Astrocyte (in vitro differentiated cells and primary cell): Measurements from ENCODE around the gene BCAN. TPM values are rescaled to one million over a fixed set of nuclear protein-coding genes. Genes with fewer than 3 reads are reported as not detected.

ENCODE experiments used
- DNase-seq: peaks from one replicate; pipeline ENCODE4 v3.0.0-alpha.2; 2010; ENCODE audit warnings: low read depth
- FAIRE-seq: peaks from 2 replicates; lab custom pipeline; 2011; peaks lifted over from hg19 to GRCh38; lab: Jason Lieb, UNC
- H2AFZ ChIP-seq: 2 replicates; pipeline ENCODE4 v1.6.0; 2012; ENCODE audit warnings: low read depth, low read length, inconsistent platforms
- H3K27ac ChIP-seq: 2 replicates; pipeline ENCODE4 v1.5.1; 2011; ENCODE audit warnings: low read depth, low read length, inconsistent platforms
- H3K27me3 ChIP-seq: 2 replicates; pipeline ENCODE4 v1.6.0; 2011; ENCODE audit warnings: low read length, inconsistent platforms; ENCODE audit not compliant: insufficient read depth
- H3K36me3 ChIP-seq: 2 replicates; pipeline ENCODE4 v1.5.1; 2011; ENCODE audit warnings: low read length, inconsistent platforms; ENCODE audit not compliant: insufficient read depth
- H3K4me1 ChIP-seq: 2 replicates; pipeline ENCODE4 v1.5.1; 2011; ENCODE audit warnings: low read length, inconsistent platforms; ENCODE audit not compliant: insufficient read depth
- H3K4me2 ChIP-seq: 2 replicates; pipeline ENCODE4 v1.6.0; 2012; ENCODE audit warnings: low read length, inconsistent platforms
- H3K4me3 ChIP-seq: 2 replicates; pipeline ENCODE4 v1.5.1; 2011; ENCODE audit warnings: low read depth, mild to moderate bottlenecking, low read length, inconsistent platforms; ENCODE audit not compliant: insufficient read depth
- H3K79me2 ChIP-seq: 2 replicates; pipeline ENCODE4 v1.6.0; 2012; ENCODE audit warnings: mild to moderate bottlenecking, low read length, inconsistent platforms; ENCODE audit not compliant: insufficient read depth
- H3K9ac ChIP-seq: 2 replicates; pipeline ENCODE4 v1.6.0; 2012; ENCODE audit warnings: mild to moderate bottlenecking, low read length, inconsistent platforms
- H3K9me3 ChIP-seq: 2 replicates; pipeline ENCODE4 v1.5.1; 2012; ENCODE audit warnings: low read depth, mild to moderate bottlenecking, low read length, inconsistent platforms; ENCODE audit not compliant: insufficient read depth
- H4K20me1 ChIP-seq: 2 replicates; pipeline ENCODE4 v1.6.0; 2012; ENCODE audit warnings: low read length, inconsistent platforms; ENCODE audit not compliant: insufficient read depth
- H3K27ac Mint-ChIP-seq: one replicate; pipeline ENCODE4 v1.8.0; 2021; ENCODE audit warnings: mild to moderate bottlenecking, mixed read lengths; ENCODE audit not compliant: unreplicated experiment
- H3K27me3 Mint-ChIP-seq: one replicate; pipeline ENCODE4 v1.8.0; 2021; ENCODE audit warnings: low read depth, mixed read lengths; ENCODE audit not compliant: unreplicated experiment
- H3K36me3 Mint-ChIP-seq: one replicate; pipeline ENCODE4 v1.8.0; 2021; ENCODE audit warnings: low read depth, mixed read lengths; ENCODE audit not compliant: unreplicated experiment
- H3K4me1 Mint-ChIP-seq: one replicate; pipeline ENCODE4 v1.8.0; 2021; ENCODE audit warnings: low read depth, mixed read lengths; ENCODE audit not compliant: unreplicated experiment
- H3K4me3 Mint-ChIP-seq: one replicate; pipeline ENCODE4 v1.8.0; 2021; ENCODE audit warnings: mild to moderate bottlenecking, moderate library complexity, mixed read lengths; ENCODE audit not compliant: unreplicated experiment
- H3K9me3 Mint-ChIP-seq: one replicate; pipeline ENCODE4 v1.8.0; 2021; ENCODE audit warnings: mild to moderate bottlenecking, mixed read lengths; ENCODE audit not compliant: unreplicated experiment
- EZH2 ChIP-seq: IDR thresholded peaks from 2 replicates; pipeline ENCODE4 v1.6.1; 2012; ENCODE audit warnings: mild to moderate bottlenecking, low read length, inconsistent platforms; ENCODE audit not compliant: insufficient read depth
- total RNA-seq: library from RNA; stranded (reverse); gene quantifications from 2 replicates; pipeline ENCODE4 v1.2.1, GENCODE V29; 2021
- TF ChIP-seq, protein P1 (sequence below): IDR thresholded peaks from 2 replicates; pipeline ENCODE4 v1.5.1; 2011; ENCODE audit warnings: low read depth, mild to moderate bottlenecking, inconsistent platforms, low read length, moderate library complexity; ENCODE audit not compliant: insufficient read depth

Gene BCAN
- total RNA-seq, 1 donor from 2014 or later = 0.41 TPM

DNA sequence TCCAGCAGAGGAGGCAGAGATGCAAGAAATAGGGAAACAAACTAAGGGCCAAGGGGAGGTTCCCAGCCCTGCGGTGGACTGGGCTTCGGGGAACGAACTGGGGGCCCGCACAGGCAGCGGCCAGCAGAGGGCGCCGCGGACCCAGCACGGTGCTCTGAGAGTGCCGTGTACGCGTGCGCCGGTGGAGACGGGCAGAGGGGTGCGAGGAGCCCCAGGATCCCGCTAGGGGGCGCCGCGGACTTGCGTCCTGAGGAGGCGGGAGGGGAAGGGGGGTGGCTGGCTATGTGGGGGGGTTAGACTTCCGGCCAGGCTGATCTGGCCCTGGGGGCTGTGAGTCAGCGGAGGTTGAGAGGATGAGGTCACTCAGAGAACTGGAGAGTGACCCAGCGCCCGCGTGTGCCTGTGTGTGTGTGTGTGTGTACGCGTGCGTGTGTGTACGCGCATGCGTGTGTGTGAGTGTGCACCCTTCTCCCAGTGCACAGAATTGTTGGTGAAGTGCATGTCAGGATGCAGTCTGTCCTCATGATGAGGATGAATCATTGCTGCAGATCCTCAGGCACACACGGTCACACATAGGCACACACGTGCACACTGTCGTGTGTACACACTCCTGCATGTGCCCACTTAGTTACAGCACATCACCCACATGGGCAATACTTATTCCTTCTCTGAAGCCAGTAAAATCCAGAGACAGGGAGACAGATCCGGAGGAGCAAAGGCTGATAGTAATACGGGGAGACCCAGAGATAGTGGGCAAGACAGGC is 18.3 kb downstream of the BCAN start:
- H3K4me3 Mint-ChIP-seq = peak overlapping the region; percentile 79
- peak; percentile 5 for FAIRE-seq

DNA sequence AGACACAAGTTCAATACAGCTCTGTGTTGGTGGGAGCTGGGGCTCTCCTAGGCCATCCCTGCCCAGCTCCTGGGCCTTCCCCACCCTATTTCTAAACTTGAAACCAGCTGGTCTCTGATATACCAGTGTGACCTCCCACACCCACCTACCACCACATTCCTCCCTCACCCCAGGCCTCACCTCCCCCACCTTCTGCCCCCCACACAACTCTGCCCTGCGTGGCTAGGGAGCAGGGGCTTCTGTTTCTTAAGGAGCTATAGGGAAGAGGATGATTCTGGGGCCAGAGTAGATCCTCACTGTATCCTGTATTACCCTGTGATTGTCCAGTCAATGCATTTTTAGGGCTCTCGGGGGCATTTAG is 18.8 kb downstream of the BCAN start:
- Histone ChIP-seq H2AFZ (no peak overlapping the region), H3K27me3 (peaks cover 13% of the 10 kb centered on the region), H3K36me3 (no peaks in the 10 kb centered on the region), H3K4me3 (peak overlapping the region; percentile 18), H3K4me1 (peaks cover 74% of the 10 kb centered on the region), H3K9ac (peak overlapping the region; percentile 74), H3K27ac (peak overlapping the region; percentile 84), H3K79me2 (no peaks in the 10 kb centered on the region), H3K4me2 (peak overlapping the region; percentile 57), H3K9me3 (no peaks in the 10 kb centered on the region), H4K20me1 (no peaks in the 10 kb centered on the region)
- DNase-seq (no peak), FAIRE-seq (no peak)
- Mint-ChIP-seq H3K27ac (peak overlapping the region; percentile 88), H3K27me3 (peaks cover 15% of the 10 kb centered on the region), H3K9me3 (no peaks in the 10 kb centered on the region), H3K36me3 (no peaks in the 10 kb centered on the region), H3K4me3 (peak overlapping the region; percentile 27), H3K4me1 (peaks cover 67% of the 10 kb centered on the region)
- TF ChIP-seq EZH2 = no peak
- TF ChIP-seq, protein P1, sequence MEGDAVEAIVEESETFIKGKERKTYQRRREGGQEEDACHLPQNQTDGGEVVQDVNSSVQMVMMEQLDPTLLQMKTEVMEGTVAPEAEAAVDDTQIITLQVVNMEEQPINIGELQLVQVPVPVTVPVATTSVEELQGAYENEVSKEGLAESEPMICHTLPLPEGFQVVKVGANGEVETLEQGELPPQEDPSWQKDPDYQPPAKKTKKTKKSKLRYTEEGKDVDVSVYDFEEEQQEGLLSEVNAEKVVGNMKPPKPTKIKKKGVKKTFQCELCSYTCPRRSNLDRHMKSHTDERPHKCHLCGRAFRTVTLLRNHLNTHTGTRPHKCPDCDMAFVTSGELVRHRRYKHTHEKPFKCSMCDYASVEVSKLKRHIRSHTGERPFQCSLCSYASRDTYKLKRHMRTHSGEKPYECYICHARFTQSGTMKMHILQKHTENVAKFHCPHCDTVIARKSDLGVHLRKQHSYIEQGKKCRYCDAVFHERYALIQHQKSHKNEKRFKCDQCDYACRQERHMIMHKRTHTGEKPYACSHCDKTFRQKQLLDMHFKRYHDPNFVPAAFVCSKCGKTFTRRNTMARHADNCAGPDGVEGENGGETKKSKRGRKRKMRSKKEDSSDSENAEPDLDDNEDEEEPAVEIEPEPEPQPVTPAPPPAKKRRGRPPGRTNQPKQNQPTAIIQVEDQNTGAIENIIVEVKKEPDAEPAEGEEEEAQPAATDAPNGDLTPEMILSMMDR = no peak

More for the DNA sequence above, 18.3 kb downstream of the BCAN start:
- Histone ChIP-seq H3K9me3 (no peaks in the 10 kb centered on the region), H3K27me3 (peaks cover 15% of the 10 kb centered on the region), H2AFZ (peak overlapping the region; percentile 84), H3K79me2 (no peaks in the 10 kb centered on the region), H3K9ac (peak overlapping the region; percentile 74), H4K20me1 (no peaks in the 10 kb centered on the region), H3K27ac (peak overlapping the region; percentile 84), H3K4me2 (peak overlapping the region; percentile 77), H3K4me3 (peak overlapping the region; percentile 23), H3K4me1 (peaks cover 68% of the 10 kb centered on the region), H3K36me3 (no peaks in the 10 kb centered on the region)
- Mint-ChIP-seq H3K27me3 (peaks cover 21% of the 10 kb centered on the region), H3K9me3 (no peaks in the 10 kb centered on the region), H3K4me1 (peaks cover 61% of the 10 kb centered on the region), H3K27ac (peak overlapping the region; percentile 73), H3K36me3 (peaks cover 2% of the 10 kb centered on the region)
- peak; percentile 90 for DNase-seq
- no peak for TF ChIP-seq EZH2
- TF ChIP-seq, protein P1 = peak; percentile 82
